Thyroid gland (tissue), 4 donors: ENCODE results near the gene GUCA2A. TPM values are rescaled to one million over a fixed set of nuclear protein-coding genes. Genes with fewer than 3 reads are reported as not detected.

Experiments used
- DNase-seq, 2 donors: peaks; one replicate each; pipeline ENCODE4 v3.0.0-alpha.2; 2019
- H3K27ac ChIP-seq, 3 donors: fragments of 200-600 bp; sonication (generic); 1 replicate in 2 of 3; 2 replicates in 1 of 3; pipeline ENCODE4 v1.5.1; 2016 to 2019; ENCODE audit warnings: mild to moderate bottlenecking in 1 of 3, moderate library complexity in 1 of 3
- H3K27me3 ChIP-seq: fragments of 200-600 bp; sonication (generic); one replicate; pipeline ENCODE4 v1.5.1; 2019
- H3K36me3 ChIP-seq, 2 donors: fragments of 200-600 bp; sonication (generic); one replicate each; pipeline ENCODE4 v1.5.1; 2016 to 2019
- H3K4me1 ChIP-seq, 2 donors: fragments of 200-600 bp; sonication (generic); one replicate each; pipeline ENCODE4 v1.5.1; 2017 to 2019
- H3K4me3 ChIP-seq, 3 donors: fragments of 200-600 bp; sonication (generic); replicated peaks in 1 of 3; 1 replicate in 2 of 3; 2 replicates in 1 of 3; pipeline ENCODE4 v1.5.1; 2016; ENCODE audit warnings: mild to moderate bottlenecking in 1 of 3
- H3K9me3 ChIP-seq: fragments of 200-600 bp; sonication (generic); one replicate; pipeline ENCODE4 v1.5.1; 2017
- POLR2A ChIP-seq, 2 donors: fragments of 450-650 bp; IDR thresholded peaks; one replicate each; pipeline ENCODE4 v1.6.1; 2017; ENCODE audit warnings: antibody characterized with exemption in 2 of 2, mild to moderate bottlenecking in 2 of 2, moderate library complexity in 1 of 2
- WGBS, 2 donors: methylation state at CpG; one replicate each; pipeline ENCODE4 v1.1.5; 2017; 5-methylcytosine and 5-hydroxymethylcytosine counted together
- intact Hi-C: fragments of 100-400 bp; cut with DNase I; formaldehyde crosslinking; loops from one replicate; pipeline ENCODE4 v1.15.1; 2023
- total RNA-seq, 4 donors: library from RNA; depleted of rRNA; stranded (reverse); fragments of >200 nt; gene quantifications; one replicate each; pipeline ENCODE4 v1.2.3, GENCODE V29; 2016
- TF ChIP-seq, protein P1 (sequence below), 6 experiments: fragments of 200-600 bp in 3 of 6; fragments of 450-650 bp in 3 of 6; sonication (generic) in 3 of 6; IDR thresholded peaks; one replicate each; pipeline ENCODE4 v1.5.1; 2016 to 2019; ENCODE audit warnings: antibody characterized with exemption in 6 of 6, mild to moderate bottlenecking in 2 of 6, inconsistent platforms in 1 of 6, moderate library complexity in 1 of 6

Gene GUCA2A
- total RNA-seq, 4 donors from 2014 or later: not detected

DNA sequence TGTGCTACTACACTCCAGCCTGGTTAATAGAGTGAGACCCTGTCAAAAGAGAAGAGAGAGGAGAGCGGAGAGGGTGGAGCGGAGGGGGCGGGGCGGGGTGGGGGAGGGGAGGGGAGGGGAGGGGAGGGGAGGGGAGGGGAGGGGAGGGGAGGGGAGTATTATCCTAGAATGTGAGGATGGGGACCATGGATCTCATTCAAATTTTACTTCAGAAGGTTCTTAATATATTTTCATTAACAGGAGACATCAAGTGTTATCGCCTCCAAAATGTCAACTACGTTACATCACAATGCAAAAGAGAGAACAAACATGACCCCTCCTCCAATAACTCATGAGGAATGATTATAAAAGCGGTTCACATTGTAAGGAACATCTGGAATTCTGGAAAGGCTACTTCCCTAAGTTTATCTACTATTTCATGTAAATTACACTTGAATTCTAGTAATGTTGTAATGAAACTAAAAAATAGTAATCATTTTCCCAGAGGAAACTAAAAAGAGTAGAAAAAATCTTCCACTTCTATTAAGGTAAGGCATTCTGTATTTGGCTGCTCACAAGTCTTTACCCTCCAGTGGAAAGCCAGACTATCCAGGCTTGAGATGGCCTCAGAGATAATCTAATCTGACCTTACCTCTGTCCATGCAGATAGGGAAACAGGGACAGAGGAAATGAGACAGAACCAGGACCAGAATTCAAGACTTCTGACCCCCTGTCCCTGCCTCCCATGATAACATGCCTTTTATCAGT is 18.8 kb upstream of the GUCA2A start:
- TF ChIP-seq, protein P1, sequence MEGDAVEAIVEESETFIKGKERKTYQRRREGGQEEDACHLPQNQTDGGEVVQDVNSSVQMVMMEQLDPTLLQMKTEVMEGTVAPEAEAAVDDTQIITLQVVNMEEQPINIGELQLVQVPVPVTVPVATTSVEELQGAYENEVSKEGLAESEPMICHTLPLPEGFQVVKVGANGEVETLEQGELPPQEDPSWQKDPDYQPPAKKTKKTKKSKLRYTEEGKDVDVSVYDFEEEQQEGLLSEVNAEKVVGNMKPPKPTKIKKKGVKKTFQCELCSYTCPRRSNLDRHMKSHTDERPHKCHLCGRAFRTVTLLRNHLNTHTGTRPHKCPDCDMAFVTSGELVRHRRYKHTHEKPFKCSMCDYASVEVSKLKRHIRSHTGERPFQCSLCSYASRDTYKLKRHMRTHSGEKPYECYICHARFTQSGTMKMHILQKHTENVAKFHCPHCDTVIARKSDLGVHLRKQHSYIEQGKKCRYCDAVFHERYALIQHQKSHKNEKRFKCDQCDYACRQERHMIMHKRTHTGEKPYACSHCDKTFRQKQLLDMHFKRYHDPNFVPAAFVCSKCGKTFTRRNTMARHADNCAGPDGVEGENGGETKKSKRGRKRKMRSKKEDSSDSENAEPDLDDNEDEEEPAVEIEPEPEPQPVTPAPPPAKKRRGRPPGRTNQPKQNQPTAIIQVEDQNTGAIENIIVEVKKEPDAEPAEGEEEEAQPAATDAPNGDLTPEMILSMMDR (IDR thresholded peaks at IDR 0.05): no peak
- no peak for TF ChIP-seq POLR2A (IDR thresholded peaks at IDR 0.05)
- Histone ChIP-seq H3K36me3 (peaks cover 3 to 5% of the 10 kb centered on the region in 2 donors), H3K9me3 (no peaks in the 10 kb centered on the region), H3K4me3 (no peak overlapping the region), H3K27ac (no peak overlapping the region), H3K4me1 (no peaks in the 10 kb centered on the region), H3K27me3 (no peaks in the 10 kb centered on the region)
- intact Hi-C loops: loop anchor here (5.0 kb wide), 1 partner anchor 149 kb away; no protein-coding TSS in a partner anchor
- no peak for DNase-seq
- 88 to 92% methylated on average over 7 of the region's 7 CpGs for WGBS, 2 donors

DNA sequence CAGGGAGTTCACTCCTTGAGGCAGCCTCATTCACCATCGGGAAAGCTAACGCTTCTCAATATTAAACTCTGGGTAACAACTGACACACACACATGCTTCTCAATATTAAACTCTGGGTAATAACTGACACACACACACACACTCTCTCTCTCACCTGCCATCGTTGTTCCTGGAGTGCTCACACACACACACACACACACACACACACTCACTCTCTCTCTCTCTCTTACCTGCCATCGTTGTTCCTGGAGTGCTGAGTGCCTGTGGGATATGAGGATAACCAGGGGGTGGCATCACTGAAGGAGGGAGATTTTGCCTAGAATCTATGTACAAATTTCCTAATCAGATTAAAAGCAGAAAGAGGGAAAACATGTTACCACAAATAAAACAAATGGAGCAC is 17.1 kb upstream of the GUCA2A start:
- TF ChIP-seq POLR2A (IDR thresholded peaks at IDR 0.05): no peak
- TF ChIP-seq, protein P1 (IDR thresholded peaks at IDR 0.05): no peak
- WGBS, 2 donors: 64 to 67% methylated on average over 4 of the region's 4 CpGs
- H3K36me3 ChIP-seq: peaks cover 2 to 3% of the 10 kb centered on the region in 2 donors
- no peak for DNase-seq
- intact Hi-C loops: loop anchor here (5.0 kb wide), 1 partner anchor 151 kb away; no protein-coding TSS in a partner anchor
- H3K27me3 ChIP-seq: no peaks in the 10 kb centered on the region
- H3K4me1 ChIP-seq: peaks cover 13 to 16% of the 10 kb centered on the region in 2 donors
- no peak overlapping the region for H3K27ac ChIP-seq
- no peaks in the 10 kb centered on the region for H3K9me3 ChIP-seq
- no peak overlapping the region for H3K4me3 ChIP-seq

DNA sequence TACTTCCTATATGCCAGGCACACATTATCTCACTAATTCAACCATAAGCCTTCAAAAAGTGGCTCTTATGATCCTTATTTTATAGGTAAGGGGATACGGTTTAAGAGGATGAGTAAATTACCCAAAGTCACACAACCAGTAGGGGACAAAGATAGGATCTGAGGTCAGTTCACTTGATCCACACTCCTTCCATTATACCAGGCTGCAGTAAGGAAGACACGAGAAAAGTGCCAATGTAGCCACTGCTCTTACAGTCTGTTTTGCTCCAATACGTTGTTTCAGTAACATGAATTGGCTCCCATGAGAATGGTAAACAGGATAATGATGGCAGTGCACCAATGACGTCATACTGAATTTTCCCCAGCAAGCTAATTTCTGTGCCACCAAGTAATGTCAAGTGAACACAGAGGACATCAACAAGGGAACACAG is 15.4 kb upstream of the GUCA2A start:
- Histone ChIP-seq H3K36me3 (peaks cover 0 to 3% of the 10 kb centered on the region in 2 donors), H3K27me3 (no peaks in the 10 kb centered on the region)
- no peak for DNase-seq

DNA sequence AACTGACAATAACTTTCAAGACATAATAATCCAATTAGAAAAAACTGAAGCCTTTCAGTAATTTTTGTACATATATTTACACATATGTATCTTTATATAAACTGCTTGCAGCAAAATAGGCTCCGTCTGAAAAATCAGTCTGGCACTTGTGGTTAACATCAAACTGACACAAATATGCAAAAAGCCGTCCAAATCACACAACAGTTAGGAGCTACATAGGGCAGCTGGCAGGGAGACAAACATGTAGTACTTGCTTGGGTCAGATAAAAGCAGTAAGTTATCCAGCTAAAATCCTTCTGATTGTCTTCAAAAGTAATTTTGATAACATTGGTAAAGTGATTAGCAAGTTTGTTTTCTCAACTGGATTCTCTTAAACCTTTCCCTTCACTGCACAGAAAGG is 14.7 kb upstream of the GUCA2A start:
- H3K36me3 ChIP-seq: peaks cover 0 to 3% of the 10 kb centered on the region in 2 donors
- WGBS, 2 donors: 71 to 74% methylated on average over 2 of the region's 2 CpGs
- intact Hi-C loops: no loop called here
- H3K4me3 ChIP-seq: no peak overlapping the region
- no peak for DNase-seq
- H3K27ac ChIP-seq: no peak overlapping the region
- H3K9me3 ChIP-seq: no peaks in the 10 kb centered on the region
- H3K4me1 ChIP-seq: peaks cover 13 to 17% of the 10 kb centered on the region in 2 donors
- TF ChIP-seq, protein P1 (IDR thresholded peaks at IDR 0.05): no peak
- no peak for TF ChIP-seq POLR2A (IDR thresholded peaks at IDR 0.05)
- no peaks in the 10 kb centered on the region for H3K27me3 ChIP-seq

More for the DNA sequence above, 15.4 kb upstream of the GUCA2A start:
- no peaks in the 10 kb centered on the region for H3K9me3 ChIP-seq
- TF ChIP-seq, protein P1 (IDR thresholded peaks at IDR 0.05): no peak
- no peak for TF ChIP-seq POLR2A (IDR thresholded peaks at IDR 0.05)
- intact Hi-C loops: loop anchor here (5.0 kb wide), 1 partner anchor 152 kb away; no protein-coding TSS in a partner anchor
- 78 to 83% methylated on average over 4 of the region's 4 CpGs for WGBS, 2 donors
- no peak overlapping the region for H3K4me3 ChIP-seq
- peaks cover 13 to 17% of the 10 kb centered on the region in 2 donors for H3K4me1 ChIP-seq
- H3K27ac ChIP-seq: no peak overlapping the region

DNA sequence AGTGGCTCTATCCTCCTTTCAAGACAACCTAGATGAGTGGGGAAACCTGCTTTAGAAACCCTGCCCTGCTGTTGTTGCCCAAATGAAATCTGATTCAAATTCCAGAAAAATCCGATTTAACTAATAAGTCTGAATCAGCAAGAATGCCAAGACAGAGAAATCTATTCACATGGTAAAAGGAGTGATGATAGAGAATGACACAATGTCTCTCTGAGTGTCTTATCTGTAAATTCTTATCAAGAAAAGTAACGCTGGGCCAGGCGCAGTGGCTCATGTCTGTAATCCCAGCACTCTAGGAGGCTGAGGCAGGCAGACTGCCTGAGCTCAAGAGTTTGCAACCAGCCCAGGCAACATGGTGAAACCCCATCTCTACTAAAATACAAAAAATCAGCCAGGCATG is 13.7 kb upstream of the GUCA2A start:
- Histone ChIP-seq H3K36me3 (peaks cover 0 to 3% of the 10 kb centered on the region in 2 donors), H3K4me1 (peaks cover 21 to 23% of the 10 kb centered on the region in 2 donors)

More for the DNA sequence above, 13.7 kb upstream of the GUCA2A start:
- H3K27ac ChIP-seq: no peak overlapping the region
- DNase-seq: no peak
- 83 to 92% methylated on average over 3 of the region's 3 CpGs for WGBS, 2 donors
- H3K9me3 ChIP-seq: no peaks in the 10 kb centered on the region
- no peaks in the 10 kb centered on the region for H3K27me3 ChIP-seq
- intact Hi-C loops: no loop called here
- no peak for TF ChIP-seq POLR2A (IDR thresholded peaks at IDR 0.05)
- TF ChIP-seq, protein P1 (IDR thresholded peaks at IDR 0.05): no peak
- H3K4me3 ChIP-seq: no peak overlapping the region
